ENCODE data around the gene DPPA5. TPM values are rescaled to one million over a fixed set of nuclear protein-coding genes. Genes with fewer than 3 reads are reported as not detected.

Gene DPPA5
- total RNA-seq, 2 donors from 2014 or later = not detected

DNA sequence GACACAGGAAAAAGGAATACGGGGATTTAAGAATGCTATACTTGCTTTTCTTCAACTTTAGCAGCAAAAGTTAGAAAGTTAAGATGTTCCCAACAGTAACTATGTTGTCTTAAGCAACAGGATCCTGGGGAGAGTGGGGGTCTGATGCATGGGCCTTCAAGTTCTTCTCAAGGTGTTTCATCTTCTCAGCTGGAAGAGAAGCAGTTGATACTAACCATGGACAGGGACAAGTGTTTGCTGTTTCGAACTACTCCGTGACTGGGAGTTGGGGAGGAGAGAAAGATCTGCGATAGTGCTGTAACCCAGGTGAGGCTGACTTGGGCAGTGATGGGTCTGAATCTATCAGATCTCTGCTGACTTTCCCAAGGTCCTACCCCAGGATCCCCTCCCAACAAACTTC is 14.6 kb upstream of the DPPA5 start:
- DNase-seq (ENCODE audit: low spot score) = no peak
- Histone ChIP-seq H3K27ac (no peak overlapping the region), H3K9me3 (peaks cover 0 to 17% of the 10 kb centered on the region in 2 donors), H3K36me3 (no peaks in the 10 kb centered on the region), H3K4me1 (no peaks in the 10 kb centered on the region), H3K4me3 (no peak overlapping the region), H3K27me3 (no peaks in the 10 kb centered on the region)
- TF ChIP-seq, protein P1, sequence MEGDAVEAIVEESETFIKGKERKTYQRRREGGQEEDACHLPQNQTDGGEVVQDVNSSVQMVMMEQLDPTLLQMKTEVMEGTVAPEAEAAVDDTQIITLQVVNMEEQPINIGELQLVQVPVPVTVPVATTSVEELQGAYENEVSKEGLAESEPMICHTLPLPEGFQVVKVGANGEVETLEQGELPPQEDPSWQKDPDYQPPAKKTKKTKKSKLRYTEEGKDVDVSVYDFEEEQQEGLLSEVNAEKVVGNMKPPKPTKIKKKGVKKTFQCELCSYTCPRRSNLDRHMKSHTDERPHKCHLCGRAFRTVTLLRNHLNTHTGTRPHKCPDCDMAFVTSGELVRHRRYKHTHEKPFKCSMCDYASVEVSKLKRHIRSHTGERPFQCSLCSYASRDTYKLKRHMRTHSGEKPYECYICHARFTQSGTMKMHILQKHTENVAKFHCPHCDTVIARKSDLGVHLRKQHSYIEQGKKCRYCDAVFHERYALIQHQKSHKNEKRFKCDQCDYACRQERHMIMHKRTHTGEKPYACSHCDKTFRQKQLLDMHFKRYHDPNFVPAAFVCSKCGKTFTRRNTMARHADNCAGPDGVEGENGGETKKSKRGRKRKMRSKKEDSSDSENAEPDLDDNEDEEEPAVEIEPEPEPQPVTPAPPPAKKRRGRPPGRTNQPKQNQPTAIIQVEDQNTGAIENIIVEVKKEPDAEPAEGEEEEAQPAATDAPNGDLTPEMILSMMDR (IDR thresholded peaks at IDR 0.05) = no peak

DNA sequence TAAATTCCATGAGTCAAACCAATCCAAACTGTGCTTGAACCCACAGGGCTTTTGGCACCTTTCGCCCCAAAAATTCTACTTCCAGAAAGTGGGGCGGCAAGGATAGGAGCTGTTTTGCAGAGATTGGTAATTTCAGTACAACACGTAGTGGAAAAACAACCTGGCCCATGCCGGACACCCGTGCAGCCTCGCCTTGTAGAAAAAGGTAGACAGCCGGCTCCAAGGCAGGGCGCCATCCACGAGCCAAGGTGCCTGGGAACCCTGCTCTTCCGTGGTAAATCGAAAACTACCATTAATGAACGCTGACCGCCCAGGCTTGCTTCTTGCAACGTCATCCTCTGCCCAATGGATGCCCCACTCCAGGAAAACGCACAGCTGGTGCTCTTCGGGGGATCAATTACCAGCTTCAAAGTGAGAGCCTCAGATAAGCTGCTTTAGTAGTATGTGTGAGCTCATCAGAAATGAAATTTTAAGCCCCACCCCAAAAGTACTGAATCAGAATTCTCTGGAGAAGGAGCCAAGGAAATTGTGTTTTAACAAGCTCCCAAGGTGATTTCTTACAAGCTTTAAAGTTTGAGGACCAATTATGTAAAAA is 13.8 kb upstream of the DPPA5 start:
- Histone ChIP-seq H3K27ac (no peak overlapping the region), H3K9me3 (peaks cover 0 to 17% of the 10 kb centered on the region in 2 donors), H3K4me3 (no peak overlapping the region), H3K4me1 (no peaks in the 10 kb centered on the region), H3K36me3 (no peaks in the 10 kb centered on the region), H3K27me3 (no peaks in the 10 kb centered on the region)
- DNase-seq (ENCODE audit: low spot score) = no peak
- TF ChIP-seq, protein P1 (IDR thresholded peaks at IDR 0.05) = no peak

DNA sequence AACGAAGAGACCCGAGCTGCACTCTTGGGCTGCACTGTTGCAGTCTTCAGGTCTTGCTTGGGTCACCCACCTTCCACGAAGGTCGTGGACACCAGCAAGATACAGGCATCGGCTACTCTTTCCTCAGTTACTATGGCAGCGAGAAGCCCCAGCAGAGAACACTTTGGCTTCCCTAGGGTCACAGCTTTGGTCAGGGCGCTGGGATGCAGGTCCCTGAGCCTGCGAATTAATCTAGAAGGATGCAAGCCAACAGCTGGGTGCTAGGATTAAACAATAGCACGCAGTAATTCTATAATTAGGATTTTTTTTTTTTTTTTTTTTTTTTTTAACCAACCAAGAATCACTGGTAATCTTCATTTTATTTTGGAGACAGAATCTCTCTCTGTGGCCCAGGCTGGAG is 10.5 kb upstream of the DPPA5 start:
- H3K36me3 ChIP-seq = no peaks in the 10 kb centered on the region
- no peaks in the 10 kb centered on the region for H3K27me3 ChIP-seq
- H3K4me3 ChIP-seq = no peak overlapping the region
- no peak overlapping the region for H3K27ac ChIP-seq
- TF ChIP-seq, protein P1 (IDR thresholded peaks at IDR 0.05) = no peak
- no peaks in the 10 kb centered on the region for H3K4me1 ChIP-seq
- no peaks in the 10 kb centered on the region for H3K9me3 ChIP-seq
- DNase-seq (ENCODE audit: low spot score) = no peak

DNA sequence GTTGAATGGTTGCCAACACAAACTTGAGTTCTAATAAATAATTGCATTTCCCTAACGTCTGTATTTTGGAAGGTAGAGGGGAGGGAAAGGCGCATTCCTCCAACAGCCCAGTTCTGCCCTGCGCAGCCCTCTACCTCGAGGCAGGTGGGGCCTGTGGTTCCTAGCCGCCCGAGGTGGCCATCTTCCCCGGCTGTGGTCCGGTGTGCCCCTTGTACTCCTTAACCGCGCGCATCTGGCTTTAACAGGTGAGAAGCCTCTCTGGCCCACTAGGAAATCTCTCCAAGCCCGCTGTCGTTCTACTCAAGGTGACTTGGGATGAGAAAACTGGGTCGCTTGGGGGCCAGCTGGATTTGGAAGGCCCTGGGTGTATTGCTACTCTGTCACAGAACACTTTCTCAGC is 10.0 kb upstream of the DPPA5 start:
- H3K4me3 ChIP-seq = no peak overlapping the region
- H3K27me3 ChIP-seq = no peaks in the 10 kb centered on the region
- H3K9me3 ChIP-seq = no peaks in the 10 kb centered on the region
- no peak for DNase-seq (ENCODE audit: low spot score)
- H3K27ac ChIP-seq = no peak overlapping the region
- no peaks in the 10 kb centered on the region for H3K4me1 ChIP-seq
- TF ChIP-seq, protein P1 (IDR thresholded peaks at IDR 0.05) = no peak
- no peaks in the 10 kb centered on the region for H3K36me3 ChIP-seq

DNA sequence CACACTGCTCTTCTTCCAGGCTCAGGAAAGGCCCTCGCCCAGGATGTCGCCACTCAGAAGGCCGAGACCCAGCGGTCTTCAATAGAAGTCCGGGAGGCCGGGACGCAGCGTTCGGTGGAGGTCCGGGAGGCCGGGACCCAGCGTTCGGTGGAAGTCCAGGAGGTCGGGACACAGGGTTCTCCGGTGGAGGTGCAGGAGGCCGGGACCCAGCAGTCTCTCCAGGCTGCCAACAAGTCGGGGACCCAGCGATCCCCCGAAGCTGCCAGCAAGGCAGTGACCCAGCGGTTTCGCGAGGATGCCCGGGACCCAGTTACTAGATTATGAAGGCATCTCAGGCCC is 9.4 kb upstream of the DPPA5 start:
- TF ChIP-seq, protein P1 (IDR thresholded peaks at IDR 0.05) = no peak
- H3K4me3 ChIP-seq = no peak overlapping the region
- H3K27me3 ChIP-seq = no peaks in the 10 kb centered on the region
- H3K9me3 ChIP-seq = no peaks in the 10 kb centered on the region
- H3K27ac ChIP-seq = no peak overlapping the region
- H3K4me1 ChIP-seq = no peaks in the 10 kb centered on the region
- no peak for DNase-seq (ENCODE audit: low spot score)
- H3K36me3 ChIP-seq = no peaks in the 10 kb centered on the region

DNA sequence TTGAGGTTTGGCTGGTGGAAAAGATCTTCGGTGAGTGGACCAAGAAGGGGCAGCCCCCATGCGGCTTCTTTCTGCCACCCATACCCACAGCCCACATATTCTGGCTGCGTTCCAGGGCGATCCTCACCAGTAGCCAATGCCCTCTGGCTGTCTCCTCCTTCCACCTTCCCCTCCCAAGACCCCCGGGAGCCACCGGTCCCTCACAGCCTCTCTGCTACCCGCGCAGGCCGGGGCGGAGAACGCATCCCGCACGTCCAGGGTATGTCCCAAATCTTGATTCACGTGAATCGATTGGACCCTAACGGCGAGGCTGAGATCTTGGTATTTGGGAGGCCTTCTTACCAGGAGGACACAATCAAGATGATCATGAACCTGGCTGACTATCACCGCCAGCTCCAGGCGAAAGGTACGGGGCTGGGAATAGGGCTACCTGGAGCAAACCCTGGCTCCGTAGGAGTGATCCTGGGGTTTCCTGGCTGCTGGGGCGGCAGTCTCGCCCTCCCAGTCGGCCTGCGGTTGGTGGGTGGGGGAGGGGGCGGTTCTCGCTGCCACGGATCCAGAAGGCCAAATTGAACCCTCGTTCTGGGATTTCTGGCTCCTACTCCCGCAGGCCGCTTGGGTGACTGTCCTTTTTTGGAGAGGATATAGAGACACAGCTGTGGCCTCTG is 8.9 kb upstream of the DPPA5 start:
- Histone ChIP-seq H3K4me3 (no peak overlapping the region), H3K27me3 (no peaks in the 10 kb centered on the region), H3K4me1 (no peaks in the 10 kb centered on the region), H3K9me3 (no peaks in the 10 kb centered on the region), H3K36me3 (no peaks in the 10 kb centered on the region), H3K27ac (no peak overlapping the region)
- TF ChIP-seq, protein P1 (IDR thresholded peaks at IDR 0.05) = no peak
- no peak for DNase-seq (ENCODE audit: low spot score)

All from right atrium auricular region (tissue), 2 donors.